Stimulated activated CD4-positive, alpha-beta T cell treated with anti-CD3 and anti-CD28 coated beads, Interleukin-1b, Interleukin-23, amount 100 ng/mL, for 4 hours (primary cell): ENCODE data around the gene ELL2.

Experiments used
- DNase-seq, 2 donors: peaks; one replicate each; pipeline ENCODE4 v3.0.0-alpha.2; 2020; ENCODE audit warnings: low read depth in 2 of 2

Gene ELL2

GRCh38 chr5:95983509-95983908 is 21.9 kb upstream of the ELL2 start:
- no peak for DNase-seq

- no peak for DNase-seq
These were observed 21.4 kb upstream of the ELL2 start for GRCh38 chr5:95983080-95983479.

- no peak for DNase-seq
These were observed 15.0 kb upstream of the ELL2 start for GRCh38 chr5:95976606-95977005.

- no peak for DNase-seq
These were observed 14.1 kb upstream of the ELL2 start for GRCh38 chr5:95975703-95976102.

GRCh38 chr5:95973793-95974325 is 12.2 kb upstream of the ELL2 start:
- DNase-seq, result no peak

GRCh38 chr5:95972196-95972595 is 10.5 kb upstream of the ELL2 start:
- no peak for DNase-seq

GRCh38 chr5:95970359-95970704 is 8.7 kb upstream of the ELL2 start:
- DNase-seq, result no peak

GRCh38 chr5:95969651-95970358 is 8.2 kb upstream of the ELL2 start:
- DNase-seq, result no peak

GRCh38 chr5:95969055-95969454 is 7.4 kb upstream of the ELL2 start:
- DNase-seq, result no peak

GRCh38 chr5:95967236-95967635 is 5.6 kb upstream of the ELL2 start:
- no peak for DNase-seq

- no peak for DNase-seq
These were observed 4.4 kb upstream of the ELL2 start for GRCh38 chr5:95966005-95966404.

GRCh38 chr5:95963650-95964410 is 2.2 kb upstream of the ELL2 start:
- DNase-seq, result no peak

- no peak for DNase-seq
These were observed 1.1 kb upstream of the ELL2 start for GRCh38 chr5:95962785-95963184.

- DNase-seq, result no peak
These were observed 773 bp upstream of the ELL2 start for GRCh38 chr5:95962475-95962773.

GRCh38 chr5:95960667-95961616 is 709 bp downstream of the ELL2 start:
- peak; percentile 55 to 78 for DNase-seq

GRCh38 chr5:95959888-95960666 is 1.6 kb downstream of the ELL2 start:
- DNase-seq, result no peak

- DNase-seq, result no peak
These were observed 2.4 kb downstream of the ELL2 start for GRCh38 chr5:95959051-95959887.

- DNase-seq, result no peak
These were observed 3.2 kb downstream of the ELL2 start for GRCh38 chr5:95958310-95959014.

GRCh38 chr5:95957561-95958203 is 4.0 kb downstream of the ELL2 start:
- DNase-seq, result no peak
